ENCODE data around the gene KRT1. TPM values are rescaled to one million over a fixed set of nuclear protein-coding genes. Genes with fewer than 3 reads are reported as not detected.

Gene KRT1
- total RNA-seq, 1 donor from 2014 or later = not detected

- no peak for DNase-seq (ENCODE audit: low read depth)
- no peak overlapping the region for H3K4me3 ChIP-seq (ENCODE audit: low read depth, low read length)
- TF ChIP-seq, protein P1, sequence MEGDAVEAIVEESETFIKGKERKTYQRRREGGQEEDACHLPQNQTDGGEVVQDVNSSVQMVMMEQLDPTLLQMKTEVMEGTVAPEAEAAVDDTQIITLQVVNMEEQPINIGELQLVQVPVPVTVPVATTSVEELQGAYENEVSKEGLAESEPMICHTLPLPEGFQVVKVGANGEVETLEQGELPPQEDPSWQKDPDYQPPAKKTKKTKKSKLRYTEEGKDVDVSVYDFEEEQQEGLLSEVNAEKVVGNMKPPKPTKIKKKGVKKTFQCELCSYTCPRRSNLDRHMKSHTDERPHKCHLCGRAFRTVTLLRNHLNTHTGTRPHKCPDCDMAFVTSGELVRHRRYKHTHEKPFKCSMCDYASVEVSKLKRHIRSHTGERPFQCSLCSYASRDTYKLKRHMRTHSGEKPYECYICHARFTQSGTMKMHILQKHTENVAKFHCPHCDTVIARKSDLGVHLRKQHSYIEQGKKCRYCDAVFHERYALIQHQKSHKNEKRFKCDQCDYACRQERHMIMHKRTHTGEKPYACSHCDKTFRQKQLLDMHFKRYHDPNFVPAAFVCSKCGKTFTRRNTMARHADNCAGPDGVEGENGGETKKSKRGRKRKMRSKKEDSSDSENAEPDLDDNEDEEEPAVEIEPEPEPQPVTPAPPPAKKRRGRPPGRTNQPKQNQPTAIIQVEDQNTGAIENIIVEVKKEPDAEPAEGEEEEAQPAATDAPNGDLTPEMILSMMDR (conservative IDR thresholded peaks at IDR 0.05; ENCODE audit: low read depth, low read length) = no peak
These were observed 9.0 kb upstream of the KRT1 start for GRCh38 chr12:52689239-52689638.

- TF ChIP-seq, protein P1 (conservative IDR thresholded peaks at IDR 0.05; ENCODE audit: low read depth, low read length) = no peak
- DNase-seq (ENCODE audit: low read depth) = no peak
- no peak overlapping the region for H3K4me3 ChIP-seq (ENCODE audit: low read depth, low read length)
These were observed 8.3 kb upstream of the KRT1 start for GRCh38 chr12:52688481-52688880.

- DNase-seq (ENCODE audit: low read depth) = no peak
- TF ChIP-seq, protein P1 (conservative IDR thresholded peaks at IDR 0.05; ENCODE audit: low read depth, low read length) = no peak
- no peak overlapping the region for H3K4me3 ChIP-seq (ENCODE audit: low read depth, low read length)
These were observed 7.5 kb upstream of the KRT1 start for GRCh38 chr12:52687497-52688385.

- DNase-seq (ENCODE audit: low read depth) = no peak
- H3K4me3 ChIP-seq (ENCODE audit: low read depth, low read length) = no peak overlapping the region
- TF ChIP-seq, protein P1 (conservative IDR thresholded peaks at IDR 0.05; ENCODE audit: low read depth, low read length) = no peak
These were observed 6.7 kb upstream of the KRT1 start for GRCh38 chr12:52686756-52687487.

DNA sequence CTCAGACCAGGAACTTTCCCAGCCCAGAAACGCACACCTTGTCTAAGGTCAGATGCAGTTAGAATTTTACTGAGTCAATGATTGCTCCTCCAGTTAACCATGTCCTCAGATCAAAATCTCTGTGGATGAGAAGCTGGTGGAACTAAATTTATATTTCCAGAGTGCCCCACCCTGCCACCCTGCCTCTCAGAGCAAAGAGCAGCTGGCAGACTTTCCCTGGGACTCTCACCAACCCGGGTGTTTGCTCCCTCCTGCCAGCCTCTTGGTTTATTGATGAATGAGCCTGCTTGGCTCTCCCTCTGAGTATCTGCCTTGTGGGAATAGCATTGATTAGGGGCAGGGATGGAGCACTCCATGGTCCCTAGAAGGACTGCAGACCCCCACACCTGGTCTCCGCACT, 5.9 kb upstream of the KRT1 start:
- DNase-seq (ENCODE audit: low read depth) = no peak
- TF ChIP-seq, protein P1 (conservative IDR thresholded peaks at IDR 0.05; ENCODE audit: low read depth, low read length) = no peak
- H3K4me3 ChIP-seq (ENCODE audit: low read depth, low read length) = no peak overlapping the region

GRCh38 chr12:52685406-52685890, 5.2 kb upstream of the KRT1 start:
- no peak overlapping the region for H3K4me3 ChIP-seq (ENCODE audit: low read depth, low read length)
- no peak for DNase-seq (ENCODE audit: low read depth)
- TF ChIP-seq, protein P1 (conservative IDR thresholded peaks at IDR 0.05; ENCODE audit: low read depth, low read length) = no peak
